ENCODE measurements around the gene CPO. TPM values are rescaled to one million over a fixed set of nuclear protein-coding genes. Genes with fewer than 3 reads are reported as not detected.

CPO gene
- total RNA-seq, 4 donors from 2014 or later: 0.32 to 0.83 (median 0.48) TPM

DNA sequence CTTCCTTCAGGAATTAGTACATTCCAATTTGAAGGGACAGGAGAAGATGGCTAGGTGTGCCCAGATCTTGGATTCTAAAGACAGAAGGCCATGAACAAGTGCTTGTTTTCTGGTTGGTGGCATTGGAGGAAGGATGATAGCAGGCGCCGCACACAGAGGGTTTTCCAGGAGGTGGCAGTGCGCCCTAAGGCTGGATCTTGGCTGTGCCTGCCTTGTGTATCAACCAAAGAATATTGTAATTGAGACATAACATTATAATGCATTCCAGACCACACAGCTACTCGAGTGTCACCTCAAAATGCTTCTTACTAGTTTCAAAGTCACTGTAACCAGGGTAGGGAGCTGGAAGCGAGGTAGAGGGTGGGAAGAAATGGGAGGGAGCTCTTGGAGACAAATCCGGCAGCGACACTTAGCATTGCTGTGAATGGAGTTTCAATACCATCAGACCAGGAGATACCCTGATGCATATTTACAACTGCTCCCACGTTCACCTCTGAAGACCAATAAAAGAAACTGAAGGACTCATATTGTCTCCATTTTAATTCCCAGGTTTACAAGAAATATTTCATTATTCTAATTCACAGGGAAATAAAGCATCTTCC lies 42.5 kb downstream of the CPO start:
- Histone ChIP-seq H3K9me3 (no peaks in the 10 kb centered on the region), H3K4me3 (peak overlapping the region in 1 of 4 donors; percentile 18), H3K27ac (replicated peaks in 1 of 4) (no peak overlapping the region), H3K27me3 (no peaks in the 10 kb centered on the region), H3K4me1 (peaks cover 23 to 36% (median 29%) of the 10 kb centered on the region in 4 donors), H3K36me3 (no peaks in the 10 kb centered on the region)
- WGBS: 50% methylated on average over 8 of the region's 8 CpGs
- TF ChIP-seq, protein P1, sequence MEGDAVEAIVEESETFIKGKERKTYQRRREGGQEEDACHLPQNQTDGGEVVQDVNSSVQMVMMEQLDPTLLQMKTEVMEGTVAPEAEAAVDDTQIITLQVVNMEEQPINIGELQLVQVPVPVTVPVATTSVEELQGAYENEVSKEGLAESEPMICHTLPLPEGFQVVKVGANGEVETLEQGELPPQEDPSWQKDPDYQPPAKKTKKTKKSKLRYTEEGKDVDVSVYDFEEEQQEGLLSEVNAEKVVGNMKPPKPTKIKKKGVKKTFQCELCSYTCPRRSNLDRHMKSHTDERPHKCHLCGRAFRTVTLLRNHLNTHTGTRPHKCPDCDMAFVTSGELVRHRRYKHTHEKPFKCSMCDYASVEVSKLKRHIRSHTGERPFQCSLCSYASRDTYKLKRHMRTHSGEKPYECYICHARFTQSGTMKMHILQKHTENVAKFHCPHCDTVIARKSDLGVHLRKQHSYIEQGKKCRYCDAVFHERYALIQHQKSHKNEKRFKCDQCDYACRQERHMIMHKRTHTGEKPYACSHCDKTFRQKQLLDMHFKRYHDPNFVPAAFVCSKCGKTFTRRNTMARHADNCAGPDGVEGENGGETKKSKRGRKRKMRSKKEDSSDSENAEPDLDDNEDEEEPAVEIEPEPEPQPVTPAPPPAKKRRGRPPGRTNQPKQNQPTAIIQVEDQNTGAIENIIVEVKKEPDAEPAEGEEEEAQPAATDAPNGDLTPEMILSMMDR (IDR thresholded peaks at IDR 0.05): peak; percentile 81 to 87 (median 85)
- peak; percentile 42 to 46 for TF ChIP-seq POLR2AphosphoS5 (IDR thresholded peaks at IDR 0.05)
- TF ChIP-seq EP300 (IDR thresholded peaks at IDR 0.05): no peak
- intact Hi-C loops (cut with DNase I): loop anchor here (1.0 to 10.0 kb wide), 3 partner anchors 180 to 493 kb away; no protein-coding TSS in a partner anchor
- peak; percentile 92 for DNase-seq (ENCODE audit: extremely low spot score)

DNA sequence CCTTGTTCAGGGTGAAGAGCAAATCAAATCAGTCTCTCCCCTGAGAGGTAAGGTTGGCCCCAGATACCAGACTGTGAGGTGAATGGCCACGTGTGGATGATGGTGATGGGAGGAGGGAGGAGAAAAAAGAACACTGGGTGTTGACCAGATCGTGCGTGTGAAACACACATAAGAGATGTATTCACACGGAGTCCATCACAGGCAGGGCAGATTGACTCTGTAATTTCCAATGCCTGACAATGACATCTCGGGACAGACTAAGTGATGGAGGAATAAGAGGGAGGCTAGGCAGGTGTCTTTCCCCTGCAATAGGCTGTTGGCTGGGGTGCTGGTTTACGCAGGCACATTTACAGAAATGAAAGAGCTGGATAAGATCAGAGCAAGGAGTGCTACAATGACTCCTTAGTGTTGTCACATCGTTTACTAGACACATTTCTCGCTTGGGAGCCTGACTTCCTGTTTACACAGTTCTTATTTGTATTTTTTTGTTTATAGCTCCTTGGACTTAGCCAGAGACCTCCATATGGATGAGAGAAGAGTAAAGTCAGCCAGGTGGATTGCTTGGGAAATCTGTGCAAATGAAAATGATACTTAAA lies 43.1 kb downstream of the CPO start:
- 75% methylated on average over 8 of the region's 8 CpGs for WGBS
- intact Hi-C loops (cut with DNase I): loop anchor here (5.0 to 10.0 kb wide), 2 partner anchors 180 to 372 kb away; no protein-coding TSS in a partner anchor
- H3K4me3 ChIP-seq: no peak overlapping the region
- no peaks in the 10 kb centered on the region for H3K27me3 ChIP-seq
- no peaks in the 10 kb centered on the region for H3K9me3 ChIP-seq
- no peak overlapping the region for H3K27ac ChIP-seq (replicated peaks in 1 of 4)
- peaks cover 23 to 36% (median 29%) of the 10 kb centered on the region in 4 donors for H3K4me1 ChIP-seq
- TF ChIP-seq EP300 (IDR thresholded peaks at IDR 0.05): no peak
- no peak for TF ChIP-seq POLR2A (IDR thresholded peaks at IDR 0.05; ENCODE audit: low read depth)
- TF ChIP-seq, protein P1 (IDR thresholded peaks at IDR 0.05): no peak
- no peak for TF ChIP-seq POLR2AphosphoS5 (IDR thresholded peaks at IDR 0.05)
- H3K36me3 ChIP-seq: no peaks in the 10 kb centered on the region
- peak; percentile 70 for DNase-seq (ENCODE audit: extremely low spot score)

DNA sequence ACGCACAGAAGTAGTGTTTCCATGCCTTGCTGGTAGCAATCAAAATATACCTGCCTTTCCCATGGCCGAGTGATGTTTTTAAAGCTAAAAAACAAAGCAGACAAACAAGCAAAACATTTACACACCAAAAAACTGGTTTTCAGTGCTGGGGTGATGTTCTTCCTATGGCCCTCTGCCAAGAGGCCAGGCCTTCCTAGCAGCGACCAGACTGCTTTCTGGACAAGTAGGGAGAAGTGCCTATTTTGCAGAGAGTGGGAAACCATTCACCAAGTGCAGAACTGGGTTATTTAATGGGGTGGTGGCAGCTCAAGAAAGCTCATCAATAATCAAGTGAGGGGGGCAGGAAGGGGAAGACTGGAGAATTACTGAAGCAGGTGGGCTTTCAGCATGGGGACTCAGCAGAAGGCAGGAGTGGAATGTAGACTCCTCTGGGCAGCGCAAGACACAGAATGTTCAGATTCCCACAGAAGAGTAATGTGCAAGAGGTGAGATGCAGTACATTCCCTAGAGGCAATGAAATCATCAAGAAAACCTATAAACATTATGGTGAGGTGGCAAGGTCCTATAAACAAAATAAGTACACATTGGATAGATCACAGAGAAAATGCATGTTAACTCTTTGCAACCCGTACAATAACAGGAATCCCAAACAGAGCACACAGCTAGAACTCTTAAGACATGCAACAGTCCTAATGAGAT lies 44.0 kb downstream of the CPO start:
- H3K27ac ChIP-seq (replicated peaks in 1 of 4): no peak overlapping the region
- no peaks in the 10 kb centered on the region for H3K9me3 ChIP-seq
- no peaks in the 10 kb centered on the region for H3K27me3 ChIP-seq
- no peaks in the 10 kb centered on the region for H3K36me3 ChIP-seq
- 68% methylated on average over 5 of the region's 5 CpGs for WGBS
- H3K4me1 ChIP-seq: peaks cover 23 to 36% (median 29%) of the 10 kb centered on the region in 4 donors
- TF ChIP-seq, protein P1 (IDR thresholded peaks at IDR 0.05): no peak
- no peak for TF ChIP-seq EP300 (IDR thresholded peaks at IDR 0.05)
- TF ChIP-seq POLR2A (IDR thresholded peaks at IDR 0.05; ENCODE audit: low read depth): no peak
- TF ChIP-seq POLR2AphosphoS5 (IDR thresholded peaks at IDR 0.05): no peak
- no peak overlapping the region for H3K4me3 ChIP-seq
- DNase-seq (ENCODE audit: extremely low spot score): peak; percentile 68
- intact Hi-C loops (cut with DNase I): loop anchor here (5.0 to 10.0 kb wide), 2 partner anchors 179 to 371 kb away; no protein-coding TSS in a partner anchor

DNA sequence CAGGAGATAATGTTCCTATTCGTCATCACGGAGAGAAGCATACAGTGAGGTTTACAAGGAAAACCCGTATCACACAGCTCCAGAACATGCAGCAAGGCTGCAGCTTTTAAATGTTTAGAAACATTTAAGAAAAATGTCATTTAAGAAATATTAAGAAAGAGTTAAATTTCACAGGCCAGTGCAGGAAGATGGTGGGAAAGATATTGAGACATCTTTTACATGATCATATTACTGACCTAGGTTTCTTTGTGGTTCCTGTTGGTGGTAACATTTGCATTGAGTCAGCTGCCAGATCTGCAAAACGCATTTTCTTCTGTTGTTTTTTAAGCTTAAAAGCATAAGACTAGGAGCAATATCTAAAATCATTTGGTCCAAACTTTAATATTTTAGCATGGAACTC lies 44.9 kb downstream of the CPO start:
- DNase-seq (ENCODE audit: extremely low spot score): no peak
- whole genome bisulfite sequencing: 86% methylated on average over 4 of the region's 4 CpGs
- Histone ChIP-seq H3K27me3 (no peaks in the 10 kb centered on the region), H3K36me3 (no peaks in the 10 kb centered on the region), H3K4me1 (peaks cover 23 to 36% (median 29%) of the 10 kb centered on the region in 4 donors), H3K27ac (replicated peaks in 1 of 4) (no peak overlapping the region), H3K9me3 (no peaks in the 10 kb centered on the region), H3K4me3 (no peak overlapping the region)
- intact Hi-C loops (cut with DNase I): loop anchor here (5.0 to 10.0 kb wide), 2 partner anchors 178 to 371 kb away; no protein-coding TSS in a partner anchor
- no peak for TF ChIP-seq POLR2A (IDR thresholded peaks at IDR 0.05; ENCODE audit: low read depth)
- no peak for TF ChIP-seq POLR2AphosphoS5 (IDR thresholded peaks at IDR 0.05)
- TF ChIP-seq, protein P1 (IDR thresholded peaks at IDR 0.05): no peak
- TF ChIP-seq EP300 (IDR thresholded peaks at IDR 0.05): no peak

Measured in esophagus muscularis mucosa (tissue), 4 donors.